ENCODE data around the gene C1orf198. TPM values are rescaled to one million over a fixed set of nuclear protein-coding genes. Genes with fewer than 3 reads are reported as not detected.

Gene C1orf198
- total RNA-seq, 2 experiments from 2014 or later, result 4.7 to 4.9 TPM

DNA sequence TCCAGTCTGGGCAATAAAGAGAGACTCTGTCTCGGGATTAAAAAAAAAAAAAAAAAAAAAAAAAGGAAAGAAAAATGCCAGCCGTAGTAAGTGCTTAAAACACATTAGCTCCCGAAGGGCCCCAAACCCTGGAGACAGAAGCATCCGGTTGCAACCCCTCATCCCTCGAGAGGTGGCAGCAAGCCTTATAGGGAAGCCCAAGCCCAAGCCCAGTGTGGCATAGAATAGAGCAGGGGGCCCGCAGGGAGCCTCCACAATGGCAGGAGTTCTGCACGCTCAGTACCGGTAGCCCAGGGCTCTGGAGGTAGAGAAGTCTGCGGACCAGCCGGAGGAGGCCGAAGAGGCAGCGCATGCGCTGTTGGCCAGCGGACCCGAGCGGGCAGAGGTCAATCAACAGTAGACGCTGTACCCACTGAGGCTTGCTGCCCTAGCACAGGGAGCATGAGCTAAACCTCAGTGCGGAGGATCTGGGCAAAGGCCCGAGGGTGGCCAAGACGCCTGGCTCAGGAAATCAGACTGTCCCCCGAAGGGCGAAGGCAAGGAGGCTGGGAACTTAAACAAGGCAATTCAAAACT, 34.1 kb upstream of the C1orf198 start:
- Mint-ChIP-seq H3K4me1 (ENCODE audit: low read depth) (no peaks in the 10 kb centered on the region), H3K4me3 (no peak overlapping the region), H3K9me3 (no peaks in the 10 kb centered on the region), H3K36me3 (ENCODE audit: low read depth) (peaks cover 15% of the 10 kb centered on the region), H3K27ac (no peak overlapping the region), H3K27me3 (ENCODE audit: low read depth) (no peaks in the 10 kb centered on the region)
- DNase-seq, result no peak
- CTCF ChIA-PET, result no interaction called here
- intact Hi-C loops (cut with micrococcal nuclease), result no loop called here

DNA sequence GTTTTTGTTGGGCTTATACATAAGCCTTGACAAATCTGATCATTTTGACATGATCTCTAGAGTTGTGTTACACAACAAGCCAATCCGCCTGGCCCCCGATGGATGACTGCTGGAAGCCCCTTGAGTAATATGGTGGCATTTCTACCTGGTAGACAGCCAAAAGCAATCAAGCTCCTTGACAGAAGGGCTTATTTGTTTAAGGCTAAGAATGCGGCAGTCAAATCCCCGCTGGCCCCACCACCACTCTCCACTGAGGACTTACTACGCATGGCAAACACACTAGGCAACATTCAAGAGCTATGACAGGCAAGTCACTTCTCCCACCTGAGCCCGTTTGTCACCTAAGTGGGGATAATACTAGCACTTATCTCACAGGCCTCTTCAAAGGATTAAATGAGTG, 33.4 kb upstream of the C1orf198 start:
- intact Hi-C loops (cut with micrococcal nuclease), result no loop called here
- Mint-ChIP-seq H3K4me1 (ENCODE audit: low read depth) (no peaks in the 10 kb centered on the region), H3K36me3 (ENCODE audit: low read depth) (peaks cover 13% of the 10 kb centered on the region), H3K27ac (no peak overlapping the region), H3K27me3 (ENCODE audit: low read depth) (no peaks in the 10 kb centered on the region), H3K9me3 (no peaks in the 10 kb centered on the region), H3K4me3 (no peak overlapping the region)
- no peak for DNase-seq
- CTCF ChIA-PET, result no interaction called here

DNA sequence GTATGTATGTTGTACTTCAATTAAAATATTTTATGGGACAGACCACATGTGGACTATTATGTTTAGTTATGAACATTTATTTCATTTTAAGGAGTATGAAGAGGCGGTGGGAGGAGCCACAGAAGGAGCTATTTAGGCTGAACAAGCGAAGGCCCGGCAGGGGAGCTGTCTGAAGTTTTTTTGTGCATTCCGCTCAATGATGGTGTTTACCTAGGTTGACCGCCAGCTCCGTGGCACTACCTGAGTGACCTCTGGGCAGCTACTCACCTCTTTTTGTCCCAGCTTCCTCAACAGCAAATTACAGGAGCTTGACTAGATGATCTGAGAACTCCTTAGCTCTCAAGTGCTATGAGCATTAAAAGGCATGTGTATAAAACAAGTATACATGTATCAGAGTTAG, 32.7 kb upstream of the C1orf198 start:
- no peaks in the 10 kb centered on the region for H3K9me3 Mint-ChIP-seq
- intact Hi-C loops (cut with micrococcal nuclease), result no loop called here
- CTCF ChIA-PET, result interaction anchor here (0.6 kb wide), 1 partner anchor 214 kb away, joined by 4 read pairs; no protein-coding TSS in a partner anchor
- H3K4me1 Mint-ChIP-seq (ENCODE audit: low read depth), result no peaks in the 10 kb centered on the region
- H3K4me3 Mint-ChIP-seq, result no peak overlapping the region
- H3K27ac Mint-ChIP-seq, result no peak overlapping the region
- H3K27me3 Mint-ChIP-seq (ENCODE audit: low read depth), result no peaks in the 10 kb centered on the region
- no peak for DNase-seq
- H3K36me3 Mint-ChIP-seq (ENCODE audit: low read depth), result peaks cover 10% of the 10 kb centered on the region

DNA sequence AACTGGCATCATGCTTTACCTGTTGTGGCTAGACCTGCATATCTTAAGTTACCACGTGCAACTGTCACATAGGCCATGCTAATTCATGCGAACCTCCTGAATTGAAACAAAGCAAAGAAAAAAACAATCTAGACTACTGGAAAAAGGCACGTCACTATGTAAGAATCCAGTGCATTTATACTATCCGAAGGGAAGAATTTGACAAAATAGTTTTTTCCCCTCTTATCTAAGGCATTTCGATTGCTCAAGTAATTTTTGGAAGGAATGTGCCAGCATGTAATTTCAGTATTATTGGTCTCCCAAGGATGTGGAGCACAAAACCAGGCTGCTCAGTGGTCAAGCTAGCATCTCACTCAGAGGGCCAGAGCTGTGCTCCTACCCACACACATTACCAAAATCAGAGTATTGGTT, 31.5 kb upstream of the C1orf198 start:
- no peaks in the 10 kb centered on the region for H3K4me1 Mint-ChIP-seq (ENCODE audit: low read depth)
- H3K36me3 Mint-ChIP-seq (ENCODE audit: low read depth), result peaks cover 6% of the 10 kb centered on the region
- no peak overlapping the region for H3K4me3 Mint-ChIP-seq
- DNase-seq, result no peak
- H3K9me3 Mint-ChIP-seq, result no peaks in the 10 kb centered on the region
- no peak overlapping the region for H3K27ac Mint-ChIP-seq
- CTCF ChIA-PET, result no interaction called here
- H3K27me3 Mint-ChIP-seq (ENCODE audit: low read depth), result no peaks in the 10 kb centered on the region
- intact Hi-C loops (cut with micrococcal nuclease), result no loop called here

DNA sequence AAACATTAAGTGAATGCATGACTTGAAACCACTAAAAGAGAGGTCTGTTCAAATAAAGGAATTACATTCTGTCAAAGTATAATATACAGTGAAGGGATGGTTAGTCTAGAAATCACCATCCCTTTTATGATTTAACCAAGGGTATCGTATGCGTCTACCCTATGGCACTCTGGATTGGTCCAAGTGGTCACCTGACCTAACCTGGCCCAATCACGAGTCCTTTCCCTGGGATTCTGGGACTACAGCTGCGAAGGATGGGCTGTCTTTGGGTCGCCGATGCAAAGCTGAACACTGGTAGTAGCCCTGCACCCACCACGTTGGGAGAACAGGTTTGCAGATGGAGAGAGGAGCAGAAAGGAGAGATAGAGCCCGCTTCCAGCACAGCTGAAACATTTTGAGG, 30.4 kb upstream of the C1orf198 start:
- Mint-ChIP-seq H3K9me3 (no peaks in the 10 kb centered on the region), H3K4me3 (no peak overlapping the region), H3K4me1 (ENCODE audit: low read depth) (no peaks in the 10 kb centered on the region), H3K27me3 (ENCODE audit: low read depth) (no peaks in the 10 kb centered on the region), H3K36me3 (ENCODE audit: low read depth) (peaks cover 3% of the 10 kb centered on the region), H3K27ac (no peak overlapping the region)
- CTCF ChIA-PET, result no interaction called here
- intact Hi-C loops (cut with micrococcal nuclease), result no loop called here
- no peak for DNase-seq

DNA sequence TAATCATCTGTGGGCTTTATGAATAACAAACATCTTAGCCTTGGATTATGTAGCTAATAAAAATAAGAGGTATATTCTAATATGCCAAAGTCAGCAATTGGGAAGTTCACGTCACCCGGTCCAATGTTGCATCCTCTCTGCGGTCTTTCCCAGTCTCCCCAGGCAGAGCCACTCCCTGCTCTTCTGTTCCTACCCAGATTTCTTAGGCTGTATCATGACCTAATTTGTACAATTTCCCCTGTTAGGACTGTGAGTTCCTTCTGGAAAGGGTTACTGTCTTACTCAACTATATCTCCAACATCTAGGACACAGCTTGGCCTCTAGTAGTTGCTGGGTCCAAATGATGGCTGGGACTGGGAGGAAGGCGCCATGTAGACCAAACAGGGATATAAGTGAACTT, 29.8 kb upstream of the C1orf198 start:
- intact Hi-C loops (cut with micrococcal nuclease), result no loop called here
- CTCF ChIA-PET, result no interaction called here
- H3K9me3 Mint-ChIP-seq, result no peaks in the 10 kb centered on the region
- no peaks in the 10 kb centered on the region for H3K27me3 Mint-ChIP-seq (ENCODE audit: low read depth)
- H3K36me3 Mint-ChIP-seq (ENCODE audit: low read depth), result no peaks in the 10 kb centered on the region
- no peaks in the 10 kb centered on the region for H3K4me1 Mint-ChIP-seq (ENCODE audit: low read depth)
- DNase-seq, result no peak
- no peak overlapping the region for H3K4me3 Mint-ChIP-seq
- no peak overlapping the region for H3K27ac Mint-ChIP-seq

DNA sequence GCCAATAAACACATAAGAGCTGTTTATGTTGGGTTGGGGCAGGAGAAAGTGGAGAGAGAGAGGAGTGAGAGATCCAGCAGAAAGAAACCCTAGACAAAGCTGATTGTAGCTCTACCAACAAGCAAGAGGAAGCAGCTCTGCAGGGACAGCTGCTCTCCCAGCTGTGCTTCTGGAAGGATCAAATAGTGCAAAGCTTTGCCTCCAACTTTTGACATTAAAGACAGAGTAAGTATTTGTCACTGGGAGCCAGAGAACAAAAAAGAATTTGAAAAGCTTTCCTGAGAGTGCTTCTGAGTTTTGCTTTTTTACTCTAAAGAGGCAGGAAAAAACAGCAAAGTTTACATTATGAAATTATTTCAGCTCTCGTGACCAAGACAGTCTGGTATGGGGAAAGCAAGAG, 28.5 kb upstream of the C1orf198 start:
- Mint-ChIP-seq H3K36me3 (ENCODE audit: low read depth) (no peaks in the 10 kb centered on the region), H3K27me3 (ENCODE audit: low read depth) (no peaks in the 10 kb centered on the region), H3K27ac (no peak overlapping the region), H3K4me1 (ENCODE audit: low read depth) (no peaks in the 10 kb centered on the region), H3K4me3 (no peak overlapping the region), H3K9me3 (no peaks in the 10 kb centered on the region)
- DNase-seq, result no peak
- CTCF ChIA-PET, result interaction anchor here (0.9 to 1.3 kb wide), 3 partner anchors 10 to 37 kb away, joined by 3 to 4 read pairs (median 3); no protein-coding TSS in a partner anchor
- intact Hi-C loops (cut with micrococcal nuclease), result no loop called here

DNA sequence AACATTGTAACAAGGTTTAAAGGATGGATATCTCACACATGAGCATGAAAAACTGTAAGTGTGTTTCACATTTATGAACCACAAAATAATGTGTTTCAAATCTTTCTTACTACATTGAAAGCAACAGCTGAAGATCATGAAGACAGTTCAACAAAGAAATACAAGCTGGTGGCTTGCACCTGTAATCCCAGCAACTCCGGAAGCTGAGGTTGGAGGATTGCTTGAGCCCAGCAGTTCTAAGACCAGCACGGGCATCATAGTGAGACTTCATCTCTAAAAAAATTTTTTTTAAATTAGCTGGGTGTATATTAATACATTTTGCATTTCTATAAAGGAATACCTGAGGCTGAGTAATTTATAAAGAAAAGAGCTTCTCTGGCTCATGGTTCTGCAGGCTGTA, 27.1 kb upstream of the C1orf198 start:
- no peak for DNase-seq
- H3K36me3 Mint-ChIP-seq (ENCODE audit: low read depth), result no peaks in the 10 kb centered on the region
- no peaks in the 10 kb centered on the region for H3K27me3 Mint-ChIP-seq (ENCODE audit: low read depth)
- no peak overlapping the region for H3K4me3 Mint-ChIP-seq
- H3K4me1 Mint-ChIP-seq (ENCODE audit: low read depth), result no peaks in the 10 kb centered on the region
- intact Hi-C loops (cut with micrococcal nuclease), result no loop called here
- H3K27ac Mint-ChIP-seq, result no peak overlapping the region
- H3K9me3 Mint-ChIP-seq, result no peaks in the 10 kb centered on the region
- CTCF ChIA-PET, result no interaction called here

DNA sequence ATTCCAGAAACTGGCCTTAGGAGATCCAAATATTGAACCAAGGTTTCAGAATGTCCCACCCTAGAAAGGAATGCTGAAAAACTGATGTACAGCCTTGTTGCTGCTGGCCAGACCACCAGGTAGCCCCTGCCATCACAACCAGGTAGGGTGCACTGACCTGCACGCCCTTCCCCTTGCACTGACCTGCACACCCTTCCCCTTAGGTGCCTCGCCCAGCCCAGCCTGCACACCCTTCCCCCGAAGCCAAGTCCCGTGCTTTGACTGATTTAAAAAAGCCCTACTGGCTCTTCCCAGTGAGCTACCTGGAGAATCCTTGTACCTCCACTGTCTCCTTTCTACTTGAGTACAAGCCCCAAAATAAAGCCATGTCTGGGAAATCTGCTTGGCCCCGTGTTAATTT, 26.3 kb upstream of the C1orf198 start:
- intact Hi-C loops (cut with micrococcal nuclease), result no loop called here
- DNase-seq, result no peak
- Mint-ChIP-seq H3K27ac (no peak overlapping the region), H3K9me3 (no peaks in the 10 kb centered on the region), H3K4me3 (no peak overlapping the region), H3K36me3 (ENCODE audit: low read depth) (no peaks in the 10 kb centered on the region), H3K27me3 (ENCODE audit: low read depth) (no peaks in the 10 kb centered on the region), H3K4me1 (ENCODE audit: low read depth) (no peaks in the 10 kb centered on the region)
- CTCF ChIA-PET, result no interaction called here

DNA sequence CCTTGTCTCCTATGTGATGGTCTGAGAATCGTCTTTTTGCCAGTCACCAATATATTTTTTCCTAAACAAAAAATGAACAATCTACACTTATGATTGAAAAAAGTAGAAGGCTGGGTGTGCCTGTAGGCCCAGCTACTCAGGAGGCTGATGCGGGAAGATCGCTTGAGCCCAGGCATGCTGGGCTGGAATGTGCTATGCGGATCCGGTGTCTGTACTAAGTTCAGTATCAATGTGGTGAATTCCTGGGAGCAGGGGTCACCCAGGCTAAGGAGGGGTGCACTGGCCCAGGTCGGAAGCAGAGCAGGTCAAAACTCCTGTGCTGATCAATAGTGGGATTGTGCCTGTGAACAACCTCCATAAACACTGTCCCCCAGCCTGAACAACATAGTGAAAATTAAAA, 25.7 kb upstream of the C1orf198 start:
- H3K27ac Mint-ChIP-seq, result no peak overlapping the region
- H3K4me1 Mint-ChIP-seq (ENCODE audit: low read depth), result no peaks in the 10 kb centered on the region
- no peak overlapping the region for H3K4me3 Mint-ChIP-seq
- intact Hi-C loops (cut with micrococcal nuclease), result no loop called here
- CTCF ChIA-PET, result no interaction called here
- no peak for DNase-seq
- H3K9me3 Mint-ChIP-seq, result no peaks in the 10 kb centered on the region
- H3K27me3 Mint-ChIP-seq (ENCODE audit: low read depth), result no peaks in the 10 kb centered on the region
- no peaks in the 10 kb centered on the region for H3K36me3 Mint-ChIP-seq (ENCODE audit: low read depth)

DNA sequence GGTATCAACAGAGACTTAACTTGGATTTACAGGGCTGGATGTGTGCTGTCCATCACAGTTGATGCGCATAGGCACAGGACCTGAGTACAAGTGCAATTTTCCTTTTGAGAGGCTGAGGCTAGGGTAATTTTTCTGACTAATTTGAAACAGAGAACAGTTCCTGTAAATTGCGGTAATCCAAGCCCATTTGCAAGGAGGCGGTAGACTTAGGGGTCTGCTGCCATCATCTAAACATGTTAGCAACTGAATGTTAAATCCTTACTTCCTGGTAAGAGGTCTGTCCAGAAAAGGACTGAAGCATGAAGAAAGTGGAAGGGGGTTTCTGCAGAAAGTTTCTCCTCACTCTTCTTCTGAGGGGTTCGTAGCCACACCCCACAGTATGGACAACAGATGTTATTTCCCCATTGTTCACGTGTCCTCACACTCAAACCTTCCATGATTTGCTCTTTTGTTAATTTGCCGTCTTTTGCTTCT, 23.7 kb upstream of the C1orf198 start:
- DNase-seq, result no peak
- no peak overlapping the region for H3K27ac Mint-ChIP-seq
- no peak overlapping the region for H3K4me3 Mint-ChIP-seq
- H3K4me1 Mint-ChIP-seq (ENCODE audit: low read depth), result no peaks in the 10 kb centered on the region
- CTCF ChIA-PET, result no interaction called here
- no peaks in the 10 kb centered on the region for H3K9me3 Mint-ChIP-seq
- H3K36me3 Mint-ChIP-seq (ENCODE audit: low read depth), result no peaks in the 10 kb centered on the region
- H3K27me3 Mint-ChIP-seq (ENCODE audit: low read depth), result peaks cover 4% of the 10 kb centered on the region
- intact Hi-C loops (cut with micrococcal nuclease), result no loop called here

DNA sequence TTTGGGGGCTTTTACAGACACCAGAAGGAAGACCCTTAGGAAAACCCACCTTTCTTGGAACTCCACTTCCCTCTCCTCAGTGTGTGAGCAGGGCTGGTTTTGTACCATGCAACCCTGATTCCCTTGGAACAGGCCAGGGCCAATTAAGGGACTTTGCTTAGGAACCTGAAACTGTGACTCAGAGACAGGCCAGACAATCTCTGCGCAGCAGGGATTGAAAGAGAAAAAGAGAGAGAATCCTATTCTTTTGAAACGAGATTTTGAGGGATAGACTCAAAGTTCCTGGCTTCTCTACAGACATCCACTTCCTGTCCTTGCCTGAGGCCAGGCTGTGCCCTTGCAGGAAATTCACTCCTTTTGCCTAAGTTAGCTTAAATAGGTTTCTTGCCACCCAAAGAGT, 23.1 kb upstream of the C1orf198 start:
- CTCF ChIA-PET, result no interaction called here
- DNase-seq, result no peak
- intact Hi-C loops (cut with micrococcal nuclease), result no loop called here
- Mint-ChIP-seq H3K27ac (no peak overlapping the region), H3K9me3 (no peaks in the 10 kb centered on the region), H3K4me1 (ENCODE audit: low read depth) (no peaks in the 10 kb centered on the region), H3K4me3 (no peak overlapping the region), H3K27me3 (ENCODE audit: low read depth) (peaks cover 4% of the 10 kb centered on the region), H3K36me3 (ENCODE audit: low read depth) (no peaks in the 10 kb centered on the region)

DNA sequence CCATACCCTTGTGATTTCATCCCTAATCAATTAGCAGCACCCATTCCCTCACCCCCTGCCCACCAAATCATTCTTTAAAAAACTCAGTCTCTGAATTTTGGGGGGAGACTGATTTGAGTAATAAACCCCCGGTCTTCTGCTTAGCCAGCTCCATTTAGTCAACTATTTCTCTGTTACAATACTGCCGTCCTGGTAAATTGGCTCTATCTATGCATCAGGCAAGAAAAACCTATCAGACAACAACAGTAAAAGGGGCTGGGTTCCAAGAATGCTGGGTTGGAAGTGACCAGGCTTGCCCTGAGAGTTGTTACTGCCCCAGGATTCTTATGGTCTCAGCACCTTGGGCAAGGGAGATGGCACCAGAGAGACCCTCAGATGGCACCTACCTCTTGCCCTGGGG, 16.3 kb upstream of the C1orf198 start:
- Mint-ChIP-seq H3K27me3 (ENCODE audit: low read depth) (peaks cover 36% of the 10 kb centered on the region), H3K36me3 (ENCODE audit: low read depth) (no peaks in the 10 kb centered on the region), H3K9me3 (peaks cover 4% of the 10 kb centered on the region), H3K4me1 (ENCODE audit: low read depth) (no peaks in the 10 kb centered on the region), H3K27ac (no peak overlapping the region), H3K4me3 (no peak overlapping the region)
- DNase-seq, result no peak
- CTCF ChIA-PET, result interaction anchor here (0.8 kb wide), 1 partner anchor 12 kb away, joined by 3 read pairs; no protein-coding TSS in a partner anchor
- intact Hi-C loops (cut with micrococcal nuclease), result no loop called here
